ENCODE measurements around the gene MICOS13. TPM values are rescaled to one million over a fixed set of nuclear protein-coding genes. Genes with fewer than 3 reads are reported as not detected.

The MICOS13 gene
- total RNA-seq, 1 donor from 2014 or later = 48.0 TPM

DNA sequence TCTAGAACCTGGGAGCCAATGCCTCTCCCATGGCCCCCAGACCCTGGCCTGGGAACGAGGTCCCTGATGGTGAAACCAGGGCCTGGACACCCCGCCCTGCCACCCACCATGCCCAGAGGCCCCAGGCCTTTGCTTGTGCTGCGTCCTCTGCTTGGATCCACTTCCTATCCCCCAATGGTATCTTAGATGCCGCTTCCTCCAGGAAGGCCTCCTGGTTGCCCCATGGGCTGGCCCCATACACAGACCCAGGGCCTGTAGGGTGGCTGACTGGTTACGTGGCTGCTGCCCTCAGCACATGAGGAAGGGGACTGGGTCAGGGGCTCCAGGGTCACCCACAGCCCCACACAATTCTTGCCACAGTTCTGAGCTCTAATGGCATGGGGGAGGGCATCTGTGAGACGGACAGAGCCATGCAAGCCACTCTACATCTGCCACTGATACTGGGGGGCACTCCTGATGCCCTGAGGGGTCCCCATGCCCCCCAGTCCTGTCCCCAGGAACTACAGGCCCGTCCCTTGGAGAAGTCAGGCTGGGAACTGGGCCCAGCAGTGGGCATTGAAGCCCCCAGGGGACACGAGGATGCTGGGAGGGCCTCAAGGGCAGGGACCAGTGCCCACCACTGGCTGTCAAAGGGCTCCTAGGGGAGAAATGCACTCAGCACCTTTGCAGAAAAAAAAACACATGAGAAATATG lies 14.8 kb upstream of the MICOS13 start:
- no peak for DNase-seq (ENCODE audit: low read depth)

DNA sequence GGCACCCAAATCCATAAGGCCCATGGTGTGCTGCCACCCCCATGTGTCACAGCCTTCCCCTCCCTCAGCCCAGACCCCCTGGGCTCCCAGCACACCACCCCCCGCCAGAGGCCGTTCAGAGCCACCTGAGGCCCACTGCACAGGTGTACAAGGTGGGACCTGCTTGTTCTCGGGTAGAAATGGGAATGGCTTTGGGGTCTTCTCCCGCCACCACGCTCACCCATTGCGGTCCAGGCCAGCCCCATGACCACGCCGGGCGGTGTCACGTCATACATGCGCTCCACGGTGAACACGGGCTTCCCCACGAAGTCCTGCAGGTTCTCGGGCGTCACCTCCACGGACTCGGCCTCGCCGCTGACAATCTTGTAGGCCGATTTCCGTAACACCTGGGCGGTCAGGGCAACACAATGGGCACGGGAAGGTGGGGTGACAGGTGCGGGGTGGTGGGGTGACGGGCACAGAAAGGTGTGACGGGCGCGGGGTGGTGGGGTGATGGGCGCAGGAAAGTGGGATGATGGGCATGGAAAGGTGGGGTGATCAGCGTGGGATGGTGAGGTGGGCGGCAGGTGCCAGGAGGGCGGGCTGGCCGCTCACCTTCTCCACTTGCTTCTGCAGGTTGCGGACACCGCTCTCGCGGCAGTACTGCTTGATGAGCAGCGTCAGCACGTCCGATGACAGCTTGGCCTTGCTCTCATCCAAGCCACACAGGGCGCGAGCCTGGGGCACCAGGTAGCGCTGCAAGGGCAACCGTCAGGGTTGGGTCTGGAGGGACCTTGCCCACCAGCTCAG lies 14.0 kb upstream of the MICOS13 start:
- Mint-ChIP-seq H3K4me1 (ENCODE audit: low read depth, unreplicated experiment) (peaks cover 10% of the 10 kb centered on the region), H3K4me3 (ENCODE audit: unreplicated experiment) (no peak overlapping the region), H3K9me3 (ENCODE audit: unreplicated experiment) (no peaks in the 10 kb centered on the region), H3K36me3 (ENCODE audit: low read depth, unreplicated experiment) (peaks cover 16% of the 10 kb centered on the region), H3K27me3 (ENCODE audit: low read depth, unreplicated experiment) (no peaks in the 10 kb centered on the region), H3K27ac (ENCODE audit: unreplicated experiment) (no peak overlapping the region)
- no peak overlapping the region for H3K9ac ChIP-seq (ENCODE audit: low read length)
- no peak overlapping the region for H2AFZ ChIP-seq (ENCODE audit: low read depth, low read length)
- peaks cover 71% of the 10 kb centered on the region for H3K79me2 ChIP-seq (ENCODE audit: insufficient read depth, low read length)
- peaks cover 8% of the 10 kb centered on the region for H3K4me1 ChIP-seq (ENCODE audit: insufficient read depth, low read length)
- H3K27me3 ChIP-seq (ENCODE audit: insufficient read depth, low read length) = no peaks in the 10 kb centered on the region
- no peak overlapping the region for H3K4me3 ChIP-seq (ENCODE audit: insufficient read depth, low read depth, low read length)
- H3K4me2 ChIP-seq (ENCODE audit: low read length) = no peak overlapping the region
- DNase-seq (ENCODE audit: low read depth) (no peak), FAIRE-seq (no peak)
- TF ChIP-seq, protein P1, sequence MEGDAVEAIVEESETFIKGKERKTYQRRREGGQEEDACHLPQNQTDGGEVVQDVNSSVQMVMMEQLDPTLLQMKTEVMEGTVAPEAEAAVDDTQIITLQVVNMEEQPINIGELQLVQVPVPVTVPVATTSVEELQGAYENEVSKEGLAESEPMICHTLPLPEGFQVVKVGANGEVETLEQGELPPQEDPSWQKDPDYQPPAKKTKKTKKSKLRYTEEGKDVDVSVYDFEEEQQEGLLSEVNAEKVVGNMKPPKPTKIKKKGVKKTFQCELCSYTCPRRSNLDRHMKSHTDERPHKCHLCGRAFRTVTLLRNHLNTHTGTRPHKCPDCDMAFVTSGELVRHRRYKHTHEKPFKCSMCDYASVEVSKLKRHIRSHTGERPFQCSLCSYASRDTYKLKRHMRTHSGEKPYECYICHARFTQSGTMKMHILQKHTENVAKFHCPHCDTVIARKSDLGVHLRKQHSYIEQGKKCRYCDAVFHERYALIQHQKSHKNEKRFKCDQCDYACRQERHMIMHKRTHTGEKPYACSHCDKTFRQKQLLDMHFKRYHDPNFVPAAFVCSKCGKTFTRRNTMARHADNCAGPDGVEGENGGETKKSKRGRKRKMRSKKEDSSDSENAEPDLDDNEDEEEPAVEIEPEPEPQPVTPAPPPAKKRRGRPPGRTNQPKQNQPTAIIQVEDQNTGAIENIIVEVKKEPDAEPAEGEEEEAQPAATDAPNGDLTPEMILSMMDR (IDR thresholded peaks at IDR 0.05; ENCODE audit: insufficient read depth, low read depth, low read length) = no peak
- TF ChIP-seq EZH2 (IDR thresholded peaks at IDR 0.05; ENCODE audit: insufficient read depth, low read length) = no peak
- peaks cover 11% of the 10 kb centered on the region for H3K36me3 ChIP-seq (ENCODE audit: insufficient read depth, low read length)
- no peaks in the 10 kb centered on the region for H3K9me3 ChIP-seq (ENCODE audit: insufficient read depth, low read depth, low read length)
- peaks cover 88% of the 10 kb centered on the region for H4K20me1 ChIP-seq (ENCODE audit: insufficient read depth, low read length)
- H3K27ac ChIP-seq (ENCODE audit: low read depth, low read length) = no peak overlapping the region

More for the DNA sequence above, 14.8 kb upstream of the MICOS13 start:
- no peaks in the 10 kb centered on the region for H3K9me3 ChIP-seq (ENCODE audit: insufficient read depth, low read depth, low read length)
- H3K4me3 ChIP-seq (ENCODE audit: insufficient read depth, low read depth, low read length) = no peak overlapping the region
- no peak overlapping the region for H3K4me2 ChIP-seq (ENCODE audit: low read length)
- Mint-ChIP-seq H3K4me3 (ENCODE audit: unreplicated experiment) (no peak overlapping the region), H3K9me3 (ENCODE audit: unreplicated experiment) (no peaks in the 10 kb centered on the region), H3K36me3 (ENCODE audit: low read depth, unreplicated experiment) (peaks cover 16% of the 10 kb centered on the region), H3K27me3 (ENCODE audit: low read depth, unreplicated experiment) (no peaks in the 10 kb centered on the region), H3K27ac (ENCODE audit: unreplicated experiment) (no peak overlapping the region), H3K4me1 (ENCODE audit: low read depth, unreplicated experiment) (peaks cover 10% of the 10 kb centered on the region)
- H3K27ac ChIP-seq (ENCODE audit: low read depth, low read length) = no peak overlapping the region
- peaks cover 70% of the 10 kb centered on the region for H3K79me2 ChIP-seq (ENCODE audit: insufficient read depth, low read length)
- FAIRE-seq = no peak
- no peak for TF ChIP-seq EZH2 (IDR thresholded peaks at IDR 0.05; ENCODE audit: insufficient read depth, low read length)
- TF ChIP-seq, protein P1 (IDR thresholded peaks at IDR 0.05; ENCODE audit: insufficient read depth, low read depth, low read length) = no peak
- no peak overlapping the region for H2AFZ ChIP-seq (ENCODE audit: low read depth, low read length)
- H3K4me1 ChIP-seq (ENCODE audit: insufficient read depth, low read length) = peaks cover 8% of the 10 kb centered on the region
- H3K9ac ChIP-seq (ENCODE audit: low read length) = no peak overlapping the region
- no peaks in the 10 kb centered on the region for H3K27me3 ChIP-seq (ENCODE audit: insufficient read depth, low read length)
- peaks cover 11% of the 10 kb centered on the region for H3K36me3 ChIP-seq (ENCODE audit: insufficient read depth, low read length)
- H4K20me1 ChIP-seq (ENCODE audit: insufficient read depth, low read length) = peaks cover 89% of the 10 kb centered on the region

All from astrocyte (in vitro differentiated cells and primary cell).